BE2C (cell line): ENCODE data around the gene UTS2R.

ENCODE experiments used
- DNase-seq: peaks from one replicate; pipeline ENCODE4 v3.0.0-alpha.2; 2020
- H3K27me3 ChIP-seq: fragments of 250-450 bp; sonication (Bioruptor Pico); 2 replicates; pipeline ENCODE4 v1.5.1; 2020; ENCODE audit warnings: mild to moderate bottlenecking
- H3K36me3 ChIP-seq: fragments of 250-450 bp; sonication (Bioruptor Pico); 2 replicates; pipeline ENCODE4 v1.5.1; 2020; ENCODE audit warnings: mild to moderate bottlenecking
- H3K4me1 ChIP-seq: fragments of 250-450 bp; sonication (Bioruptor Pico); 2 replicates; pipeline ENCODE4 v1.5.1; 2020
- H3K4me3 ChIP-seq: 2 replicates; pipeline ENCODE4 v1.5.1; 2011; ENCODE audit warnings: low read depth, low read length
- H3K9me3 ChIP-seq: fragments of 250-450 bp; sonication (Bioruptor Pico); 2 replicates; pipeline ENCODE4 v1.5.1; 2020
- TF ChIP-seq, protein P1 (sequence below): IDR thresholded peaks from 2 replicates; pipeline ENCODE4 v1.5.1; 2012; ENCODE audit warnings: mild to moderate bottlenecking, low read depth, low read length

The UTS2R gene

DNA sequence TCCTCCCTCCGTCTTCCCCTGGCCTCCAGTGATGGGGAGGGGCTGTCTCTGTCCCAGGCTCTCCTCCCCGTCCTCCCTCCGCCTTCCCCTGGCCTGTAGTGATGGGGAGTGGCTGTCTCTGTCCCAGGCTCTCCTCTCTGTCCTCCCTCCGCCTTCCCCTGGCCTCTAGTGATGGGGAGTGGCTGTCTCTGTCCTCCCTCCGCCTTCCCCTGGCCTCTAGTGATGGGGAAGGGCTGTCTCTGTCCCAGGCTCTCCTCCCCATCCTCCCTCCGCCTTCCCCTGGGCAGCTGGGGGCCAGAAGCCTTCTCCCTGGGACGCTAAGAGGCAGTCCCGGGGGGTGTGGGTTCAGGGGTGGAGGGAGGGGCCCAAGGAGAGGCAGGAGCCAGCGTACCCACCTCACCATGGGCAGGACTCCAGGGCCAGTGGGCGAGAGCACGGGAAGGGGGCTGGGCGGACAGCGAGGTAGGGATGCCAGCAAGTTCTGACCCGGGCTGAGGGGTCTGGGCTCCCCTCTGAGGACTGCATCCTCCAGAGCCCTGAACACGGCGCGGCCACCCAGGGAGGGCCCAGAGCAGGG is 14.8 kb downstream of the UTS2R start:
- Histone ChIP-seq H3K27me3 (no peaks in the 10 kb centered on the region), H3K9me3 (no peaks in the 10 kb centered on the region), H3K4me3 (no peak overlapping the region), H3K4me1 (peaks cover 13% of the 10 kb centered on the region), H3K36me3 (no peaks in the 10 kb centered on the region; the same call in 1 of the 2 replicates)
- no peak for DNase-seq
- TF ChIP-seq, protein P1, sequence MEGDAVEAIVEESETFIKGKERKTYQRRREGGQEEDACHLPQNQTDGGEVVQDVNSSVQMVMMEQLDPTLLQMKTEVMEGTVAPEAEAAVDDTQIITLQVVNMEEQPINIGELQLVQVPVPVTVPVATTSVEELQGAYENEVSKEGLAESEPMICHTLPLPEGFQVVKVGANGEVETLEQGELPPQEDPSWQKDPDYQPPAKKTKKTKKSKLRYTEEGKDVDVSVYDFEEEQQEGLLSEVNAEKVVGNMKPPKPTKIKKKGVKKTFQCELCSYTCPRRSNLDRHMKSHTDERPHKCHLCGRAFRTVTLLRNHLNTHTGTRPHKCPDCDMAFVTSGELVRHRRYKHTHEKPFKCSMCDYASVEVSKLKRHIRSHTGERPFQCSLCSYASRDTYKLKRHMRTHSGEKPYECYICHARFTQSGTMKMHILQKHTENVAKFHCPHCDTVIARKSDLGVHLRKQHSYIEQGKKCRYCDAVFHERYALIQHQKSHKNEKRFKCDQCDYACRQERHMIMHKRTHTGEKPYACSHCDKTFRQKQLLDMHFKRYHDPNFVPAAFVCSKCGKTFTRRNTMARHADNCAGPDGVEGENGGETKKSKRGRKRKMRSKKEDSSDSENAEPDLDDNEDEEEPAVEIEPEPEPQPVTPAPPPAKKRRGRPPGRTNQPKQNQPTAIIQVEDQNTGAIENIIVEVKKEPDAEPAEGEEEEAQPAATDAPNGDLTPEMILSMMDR = no peak

DNA sequence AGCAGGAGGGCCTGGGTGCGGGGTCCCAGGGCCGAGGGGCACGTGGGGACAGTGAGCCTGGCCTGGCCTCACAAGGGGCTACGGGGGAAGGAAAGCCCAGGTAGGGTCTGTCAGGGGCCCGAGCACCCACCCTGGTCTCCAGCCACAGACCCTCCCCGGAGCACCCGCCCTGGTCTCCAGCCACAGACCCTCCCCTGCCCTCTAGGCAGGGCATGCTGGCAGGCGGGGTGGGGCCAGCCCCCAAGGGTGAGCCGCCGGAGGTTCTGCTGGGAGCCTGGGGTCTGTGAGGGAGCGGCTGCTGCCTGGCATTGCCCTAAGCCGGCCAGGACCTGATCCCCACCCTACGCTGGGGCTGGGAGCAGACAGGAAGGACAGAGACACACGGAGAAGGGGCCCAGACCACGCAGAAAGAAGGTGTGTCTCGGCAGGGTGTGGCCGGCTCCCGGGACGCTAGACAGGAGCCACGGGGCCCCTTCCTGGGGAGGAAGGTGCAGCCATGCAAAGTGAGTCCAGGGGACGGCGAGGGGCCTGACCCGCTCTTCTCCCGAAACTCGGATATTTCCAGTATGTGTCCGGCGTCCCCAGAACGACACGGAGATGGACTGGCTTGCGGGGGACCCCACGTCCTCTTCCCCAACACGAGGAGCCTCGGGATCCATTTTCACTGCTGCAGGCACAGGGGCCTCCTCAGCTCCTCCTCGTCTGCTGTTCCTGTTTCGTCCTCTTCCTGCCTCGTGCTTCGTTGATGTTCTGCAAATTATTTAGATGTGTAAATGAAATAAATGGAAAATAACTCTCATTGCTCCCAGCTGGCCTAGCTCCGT is 15.5 kb downstream of the UTS2R start:
- H3K4me1 ChIP-seq = peaks cover 13% of the 10 kb centered on the region
- no peak overlapping the region for H3K4me3 ChIP-seq
- TF ChIP-seq, protein P1 = no peak
- no peak for DNase-seq
- no peaks in the 10 kb centered on the region for H3K9me3 ChIP-seq
- no peaks in the 10 kb centered on the region for H3K27me3 ChIP-seq
- H3K36me3 ChIP-seq = peaks cover 3% of the 10 kb centered on the region

DNA sequence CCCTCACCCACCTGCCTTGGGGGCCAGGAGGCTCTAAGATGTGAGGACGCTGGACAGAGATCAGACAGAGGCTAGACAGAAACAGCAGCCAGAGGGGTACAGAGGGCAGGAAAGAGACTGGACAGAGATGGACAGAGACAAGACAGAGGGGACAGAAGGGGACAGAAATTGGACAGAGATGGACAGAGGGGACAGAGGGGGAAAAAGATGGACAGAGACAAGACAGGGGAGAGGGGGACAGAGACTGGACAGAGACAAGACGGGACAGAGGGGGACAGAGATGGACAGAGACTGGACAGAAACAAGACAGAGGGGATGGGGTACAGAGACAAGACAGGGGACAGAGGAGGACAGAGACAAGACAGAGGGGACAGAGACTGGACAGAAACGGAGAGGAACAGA is 16.1 kb downstream of the UTS2R start:
- Histone ChIP-seq H3K4me1 (peaks cover 13% of the 10 kb centered on the region), H3K4me3 (no peak overlapping the region)
- TF ChIP-seq, protein P1 = no peak

DNA sequence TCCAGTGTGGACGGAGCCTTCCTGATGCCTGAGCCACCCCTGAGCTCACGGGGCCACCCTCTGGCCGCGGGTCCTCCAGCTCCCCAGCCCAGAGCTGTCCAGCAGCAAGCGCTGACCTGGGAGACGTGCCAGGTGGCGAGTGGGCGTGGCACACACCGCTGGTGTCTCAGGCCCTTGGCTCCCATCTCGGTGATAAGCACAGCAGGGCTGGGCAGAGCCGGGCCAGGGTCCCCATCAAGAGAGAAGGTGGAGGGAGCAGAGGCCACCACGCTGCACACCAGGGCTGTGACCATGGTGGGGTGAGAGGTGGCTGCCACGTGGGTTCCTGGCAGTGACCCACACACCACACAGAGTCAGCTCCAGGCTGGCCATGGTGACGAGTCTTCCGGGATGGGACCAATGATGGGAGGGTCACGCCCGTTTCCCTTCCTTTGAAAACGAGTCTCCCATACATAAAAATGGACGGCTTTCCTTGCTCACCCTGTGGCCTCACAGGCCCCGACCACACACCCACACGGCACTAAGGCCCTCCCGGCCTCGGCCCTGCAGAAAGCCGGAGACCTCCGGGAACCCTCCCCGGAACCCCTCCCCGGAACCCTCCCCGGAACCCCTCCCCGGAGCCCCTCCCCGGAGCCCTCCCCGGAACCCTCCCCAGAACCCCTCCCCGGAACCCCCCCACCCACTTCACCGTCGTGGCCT is 16.8 kb downstream of the UTS2R start:
- no peaks in the 10 kb centered on the region for H3K27me3 ChIP-seq
- no peaks in the 10 kb centered on the region for H3K9me3 ChIP-seq
- peaks cover 13% of the 10 kb centered on the region for H3K4me1 ChIP-seq
- no peak for DNase-seq
- H3K36me3 ChIP-seq = peaks cover 6% of the 10 kb centered on the region
- TF ChIP-seq, protein P1 = no peak
- H3K4me3 ChIP-seq = no peak overlapping the region

More for the DNA sequence above, 16.1 kb downstream of the UTS2R start:
- no peaks in the 10 kb centered on the region for H3K9me3 ChIP-seq
- peaks cover 6% of the 10 kb centered on the region for H3K36me3 ChIP-seq
- no peak for DNase-seq
- H3K27me3 ChIP-seq = no peaks in the 10 kb centered on the region

DNA sequence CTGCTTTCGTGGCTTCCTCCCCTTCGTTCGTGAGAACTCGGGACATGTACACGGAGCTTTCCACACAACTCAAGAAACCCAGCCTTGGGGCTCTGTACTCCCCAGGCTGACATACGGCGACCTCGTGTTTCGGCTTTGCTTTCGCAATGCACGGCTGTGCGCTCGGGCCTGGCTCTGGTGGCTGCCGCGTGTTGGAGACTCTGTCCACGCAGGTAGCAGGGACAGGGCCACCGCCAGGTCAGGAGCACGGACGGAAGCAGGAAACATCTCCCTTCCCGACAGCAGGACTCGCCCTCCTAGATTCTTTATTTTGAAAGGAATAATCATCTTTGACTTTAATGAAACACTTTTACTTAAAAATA is 17.3 kb downstream of the UTS2R start:
- H3K4me3 ChIP-seq = no peak overlapping the region
- DNase-seq = no peak
- no peaks in the 10 kb centered on the region for H3K27me3 ChIP-seq
- peaks cover 11% of the 10 kb centered on the region for H3K4me1 ChIP-seq
- peaks cover 6% of the 10 kb centered on the region for H3K36me3 ChIP-seq
- H3K9me3 ChIP-seq = no peaks in the 10 kb centered on the region
- TF ChIP-seq, protein P1 = no peak
